Astrocyte of the cerebellum (primary cell): ENCODE data around the gene HBD.
"Not testable (repeated sequence)": the region's sequence is repeated elsewhere in the genome, so short reads cannot be mapped to it uniquely, and the experiment has no call there.

Experiments used
- DNase-seq: peaks from one replicate; pipeline ENCODE4 v3.0.0-alpha.2; 2011; ENCODE audit warnings: low read depth
- H3K4me3 ChIP-seq: 2 replicates; pipeline ENCODE4 v1.5.1; 2011; ENCODE audit warnings: mild to moderate bottlenecking, low read depth, low read length, moderate library complexity
- CTCF ChIP-seq: IDR thresholded peaks from 2 replicates; pipeline ENCODE4 v1.5.1; 2012; ENCODE audit warnings: low read length, low read depth, moderate library complexity, mild to moderate bottlenecking; ENCODE audit errors: missing control alignments
- in situ Hi-C: cut with HindIII; loops from 2 replicates; pipeline ENCODE4 v1.10.0; 2017; ENCODE audit warnings: low sequenced_read_pairs

The HBD gene

GRCh38 chr11:5252919-5253265, 18.6 kb upstream of the HBD start:
- H3K4me3 ChIP-seq: no peak overlapping the region
- no peak for DNase-seq
- in situ Hi-C loops: no loop called here
- no peak for TF ChIP-seq CTCF

GRCh38 chr11:5252192-5252918, 18.1 kb upstream of the HBD start:
- TF ChIP-seq CTCF: no peak
- H3K4me3 ChIP-seq: no peak overlapping the region
- in situ Hi-C loops: no loop called here
- no peak for DNase-seq

- no peak for TF ChIP-seq CTCF
- H3K4me3 ChIP-seq: no peak overlapping the region
- DNase-seq: no peak
- in situ Hi-C loops: no loop called here
Measured at GRCh38 chr11:5251746-5252145, 17.5 kb upstream of the HBD start.

GRCh38 chr11:5250543-5251204, 16.4 kb upstream of the HBD start:
- no peak for DNase-seq
- H3K4me3 ChIP-seq: no peak overlapping the region
- in situ Hi-C loops: no loop called here
- no peak for TF ChIP-seq CTCF

GRCh38 chr11:5249807-5250396, 15.6 kb upstream of the HBD start, which contains the start of gene HBG1:
Gene HBG1, minus strand, starts transcription at chr11:5249857. Its CDS starts 53 bp downstream, at chr11:5249804.
- in situ Hi-C loops, DNase-seq, H3K4me3 ChIP-seq: not testable (repeated sequence)

- DNase-seq, in situ Hi-C loops, H3K4me3 ChIP-seq: not testable (repeated sequence)
Measured at GRCh38 chr11:5248498-5248897, 14.2 kb upstream of the HBD start.

GRCh38 chr11:5247472-5248192, 13.3 kb upstream of the HBD start:
- no peak for DNase-seq
- TF ChIP-seq CTCF: no peak
- in situ Hi-C loops: no loop called here
- H3K4me3 ChIP-seq: no peak overlapping the region
